K562 (cell line): ENCODE results near the gene CEP43. TPM values are rescaled to one million over a fixed set of nuclear protein-coding genes. Genes with fewer than 3 reads are reported as not detected.
A peak's percentile ranks its signal among the peaks of the same experiment; 100 is the strongest.

ENCODE experiments used
- CTBP1 ChIP-seq: fragments of 450-650 bp; IDR thresholded peaks from 2 replicates; pipeline ENCODE4 v1.6.1; 2016; ENCODE audit warnings: borderline replicate concordance
- DMBX1 ChIP-seq: fragments of 250-450 bp; sonication (Bioruptor Pico); IDR thresholded peaks from 2 replicates; pipeline ENCODE4 v1.8.0; 2022; ENCODE audit warnings: inconsistent platforms, mild to moderate bottlenecking, moderate library complexity, borderline replicate concordance
- ESRRA ChIP-seq: fragments of 450-650 bp; IDR thresholded peaks from 2 replicates; pipeline ENCODE4 v1.6.1; 2014; ENCODE audit warnings: low read depth, mild to moderate bottlenecking, moderate library complexity, borderline replicate concordance
- FOXK2 ChIP-seq, 2 experiments: fragments of 450-650 bp; IDR thresholded peaks in 1 of 2; conservative IDR thresholded peaks in 1 of 2; 2 replicates each; pipeline ENCODE4 v1.6.1; 2016; ENCODE audit warnings: low read depth in 2 of 2, mild to moderate bottlenecking in 1 of 2
- HMG20A ChIP-seq: fragments of 450-650 bp; formaldehyde crosslinking; conservative IDR thresholded peaks from 2 replicates; pipeline ENCODE4 v1.4.0; 2020; ENCODE audit warnings: mild to moderate bottlenecking, mixed read lengths
- HNRNPUL1 ChIP-seq: fragments of 200-400 bp; formaldehyde crosslinking; IDR thresholded peaks from 2 replicates; pipeline ENCODE4 v1.6.1; 2017; ENCODE audit warnings: low read length
- ID3 ChIP-seq, 2 experiments: fragments of 250-450 bp in 1 of 2; fragments of 450-650 bp in 1 of 2; sonication (Bioruptor Pico) in 1 of 2; IDR thresholded peaks; 2 replicates each; pipeline versions ENCODE4 v1.6.1 to v1.8.0; 2016 to 2021; ENCODE audit warnings: mild to moderate bottlenecking in 2 of 2, moderate library complexity in 2 of 2, missing compliant biosample characterization in 1 of 2, missing genetic modification characterization in 1 of 2
- SMARCE1 ChIP-seq: fragments of 450-650 bp; IDR thresholded peaks from 2 replicates; pipeline ENCODE4 v1.7.1; 2016; ENCODE audit warnings: mild to moderate bottlenecking
- VEZF1 ChIP-seq: fragments of 200-800 bp; sonication (Bioruptor generic); IDR thresholded peaks from 2 replicates; pipeline ENCODE4 v1.6.1; 2017; ENCODE audit warnings: missing genetic modification characterization, missing compliant biosample characterization
- ZBTB1 ChIP-seq: sonication (generic); formaldehyde crosslinking; IDR thresholded peaks from 2 replicates; pipeline ENCODE4 v1.8.1; 2023; ENCODE audit warnings: missing genetic modification reagents, low read depth, mild to moderate bottlenecking, borderline replicate concordance
- ZBTB40 ChIP-seq, 2 experiments: fragments of 450-650 bp in 1 of 2; sonication (generic) in 1 of 2; formaldehyde crosslinking in 1 of 2; IDR thresholded peaks; 2 replicates each; pipeline versions ENCODE4 v1.7.1 to v1.9.0; 2016 to 2022; ENCODE audit warnings: inconsistent platforms in 1 of 2, mild to moderate bottlenecking in 1 of 2, missing genetic modification reagents in 1 of 2
- ZNF695 ChIP-seq: fragments of 450-650 bp; formaldehyde crosslinking; IDR thresholded peaks from 2 replicates; pipeline ENCODE4 v1.4.0; 2020; ENCODE audit warnings: mild to moderate bottlenecking, moderate library complexity
- polyA plus RNA-seq, 8 experiments: library from polyadenylated mRNA; depleted of rRNA in 4 of 8; stranded (reverse) in 5 of 8; unstranded in 3 of 8; fragments of >200 nt; fragmentation: Nextera tagmentation in 2 of 8; fragmentation: Illumina TruSeq in 1 of 8; extraction: Ambion mirVana in 2 of 8; extraction: Trizol in 1 of 8; gene quantifications; 2 replicates each; pipeline versions ENCODE4 v1.2.1 to v1.2.3, GENCODE V29; 2011 to 2014; ENCODE audit warnings: inconsistent platforms in 1 of 8, missing spikeins in 1 of 8
- total RNA-seq, 7 experiments: library from RNA; depleted of rRNA in 6 of 7; stranded (reverse); fragments of >200 nt in 6 of 7; fragmentation: Illumina TruSeq in 2 of 7; extraction: Trizol in 2 of 7; gene quantifications; 2 replicates each; pipeline versions ENCODE4 v1.2.1 to v1.2.3, GENCODE V29; 2011 to 2021; ENCODE audit warnings: low replicate concordance in 1 of 7

CEP43 gene
- total and polyA plus RNA-seq, 9 of the 15 experiments (the other 6 are each of a cell fraction or from before 2014, with no cell fraction given) = 15.2 to 55.7 (median 47.4) TPM

- TF ChIP-seq ID3 (CRISPR knock-in tag; IDR thresholded peaks at IDR 0.05) (no peak), ID3 (tag; IDR thresholded peaks at IDR 0.05) (0 out of 2 replicates have a peak, but pooled peaks have one; percentile 8), DMBX1 (CRISPR knock-in tag) (no peak), HNRNPUL1 (no peak), ZBTB40 (IDR thresholded peaks at IDR 0.05) (peak; percentile 69), ZBTB40 (CRISPR knock-in tag; IDR thresholded peaks at IDR 0.05) (no peak), ZBTB1 (peak; percentile 36; the same call in 1 of the 2 replicates), ESRRA (no peak), CTBP1 (peak; percentile 23; the same call in 1 of the 2 replicates), ZNF695 (CRISPR knock-in tag) (0 out of 2 replicates have a peak, but pooled peaks have one; percentile 60), VEZF1 (CRISPR knock-in tag) (peak; percentile 67; the same call in 1 of the 2 replicates), FOXK2 (conservative IDR thresholded peaks at IDR 0.05 in 1 of 2, IDR thresholded peaks at IDR 0.05 in 1 of 2; ENCODE audit: low read depth in 2 of 2) (peak; percentile 95), HMG20A (CRISPR knock-in tag) (no peak), SMARCE1 (peak; percentile 68; the same call in 1 of the 2 replicates)
Observed at GRCh38 chr6:166958926-166959861, 40.0 kb upstream of the CEP43 start (continued).
